Neural progenitor cell (in vitro differentiated cells): Measurements from ENCODE around the gene TNS3.

Experiments used
- EZH2 ChIP-seq: fragments of 200-600 bp; sonication (generic); IDR thresholded peaks from 2 replicates; pipeline ENCODE4 v1.6.1; 2017; ENCODE audit warnings: antibody characterized with exemption, mild to moderate bottlenecking, moderate library complexity
- EZH2phosphoT487 ChIP-seq: fragments of 200-600 bp; sonication (generic); IDR thresholded peaks from 2 replicates; pipeline ENCODE4 v1.6.1; 2017; ENCODE audit warnings: antibody characterized with exemption
- TF ChIP-seq, protein P1 (sequence below): fragments of 200-600 bp; sonication (generic); IDR thresholded peaks from 2 replicates; pipeline ENCODE4 v1.5.1; 2017; ENCODE audit warnings: antibody characterized with exemption, mild to moderate bottlenecking

DNA sequence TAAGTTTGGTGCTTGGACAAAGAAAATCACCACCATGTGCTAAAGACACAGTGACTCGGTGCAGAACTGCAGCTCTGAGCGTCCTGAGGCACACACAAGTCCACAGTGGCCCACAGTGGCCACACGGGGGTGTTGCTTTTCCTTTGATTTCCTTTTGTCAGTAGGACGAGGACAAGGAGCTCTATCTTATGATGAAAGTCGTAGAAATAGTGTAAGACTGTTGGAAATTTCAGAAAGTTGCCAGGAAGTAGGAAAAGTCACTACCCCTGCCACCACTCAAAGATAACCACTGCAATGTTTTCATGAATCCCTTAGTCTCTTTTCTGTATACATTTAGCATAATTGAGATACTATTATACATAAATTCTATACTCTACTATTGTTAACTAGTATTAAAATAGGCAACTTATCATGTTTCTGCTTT is 146.0 kb downstream of the TNS3 start:
- TF ChIP-seq, protein P1, sequence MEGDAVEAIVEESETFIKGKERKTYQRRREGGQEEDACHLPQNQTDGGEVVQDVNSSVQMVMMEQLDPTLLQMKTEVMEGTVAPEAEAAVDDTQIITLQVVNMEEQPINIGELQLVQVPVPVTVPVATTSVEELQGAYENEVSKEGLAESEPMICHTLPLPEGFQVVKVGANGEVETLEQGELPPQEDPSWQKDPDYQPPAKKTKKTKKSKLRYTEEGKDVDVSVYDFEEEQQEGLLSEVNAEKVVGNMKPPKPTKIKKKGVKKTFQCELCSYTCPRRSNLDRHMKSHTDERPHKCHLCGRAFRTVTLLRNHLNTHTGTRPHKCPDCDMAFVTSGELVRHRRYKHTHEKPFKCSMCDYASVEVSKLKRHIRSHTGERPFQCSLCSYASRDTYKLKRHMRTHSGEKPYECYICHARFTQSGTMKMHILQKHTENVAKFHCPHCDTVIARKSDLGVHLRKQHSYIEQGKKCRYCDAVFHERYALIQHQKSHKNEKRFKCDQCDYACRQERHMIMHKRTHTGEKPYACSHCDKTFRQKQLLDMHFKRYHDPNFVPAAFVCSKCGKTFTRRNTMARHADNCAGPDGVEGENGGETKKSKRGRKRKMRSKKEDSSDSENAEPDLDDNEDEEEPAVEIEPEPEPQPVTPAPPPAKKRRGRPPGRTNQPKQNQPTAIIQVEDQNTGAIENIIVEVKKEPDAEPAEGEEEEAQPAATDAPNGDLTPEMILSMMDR = peak; percentile 74
- no peak for TF ChIP-seq EZH2phosphoT487
- TF ChIP-seq EZH2 = no peak
